Heart left ventricle (tissue), 13 donors: ENCODE results near the gene APEX1.

Experiments used
- POLR2A ChIP-seq, 2 donors: fragments of 450-650 bp; IDR thresholded peaks; one replicate each; pipeline ENCODE4 v1.6.1; 2017; ENCODE audit warnings: antibody characterized with exemption in 2 of 2, mild to moderate bottlenecking in 2 of 2, moderate library complexity in 2 of 2
- TF ChIP-seq, protein P1 (sequence below), 12 donors: fragments of 200-600 bp; sonication (generic) in 4 of 12; IDR thresholded peaks; one replicate each; pipeline versions ENCODE4 v1.5.0 to v1.8.0; 2018 to 2022; ENCODE audit warnings: antibody characterized with exemption in 12 of 12, mild to moderate bottlenecking in 5 of 12
- donor health status: ischemic (EF 13 %, LVEDD 7.1; RV severe dilation, severe dysfunction).
- donor health status: DM: no; HTN: yes; CAD: no.
- donor health status: DM: no; HTN: no; CAD: no.
- donor health status: ischemic (EF 25% LVEDD 6.9; RV normal size, moderate dysfunction).
- donor health status: ischemic (EF 25% LVEDD 5.7; RV mildly dilated, moderate dysfunction).
- donor health status: ischemic (EF 35%, LVEDD 5.7; RV mildly dilated, moderate dysfunction).
- donor health status: nonischemic (EF 11% LVEDD 7.7; RV severe dilation, severe dysfunction).
- donor health status: DM: yes; HTN: yes; CAD: no.
- donor health status: PGD.
- donor health status: ischemic (EF 29% LVEDD 5.4; RV normal size, mild dysfunction).
- donor health status: nonischemic (EF 23%, LVEDD 6.1; RV moderate dilation, normal function).

DNA sequence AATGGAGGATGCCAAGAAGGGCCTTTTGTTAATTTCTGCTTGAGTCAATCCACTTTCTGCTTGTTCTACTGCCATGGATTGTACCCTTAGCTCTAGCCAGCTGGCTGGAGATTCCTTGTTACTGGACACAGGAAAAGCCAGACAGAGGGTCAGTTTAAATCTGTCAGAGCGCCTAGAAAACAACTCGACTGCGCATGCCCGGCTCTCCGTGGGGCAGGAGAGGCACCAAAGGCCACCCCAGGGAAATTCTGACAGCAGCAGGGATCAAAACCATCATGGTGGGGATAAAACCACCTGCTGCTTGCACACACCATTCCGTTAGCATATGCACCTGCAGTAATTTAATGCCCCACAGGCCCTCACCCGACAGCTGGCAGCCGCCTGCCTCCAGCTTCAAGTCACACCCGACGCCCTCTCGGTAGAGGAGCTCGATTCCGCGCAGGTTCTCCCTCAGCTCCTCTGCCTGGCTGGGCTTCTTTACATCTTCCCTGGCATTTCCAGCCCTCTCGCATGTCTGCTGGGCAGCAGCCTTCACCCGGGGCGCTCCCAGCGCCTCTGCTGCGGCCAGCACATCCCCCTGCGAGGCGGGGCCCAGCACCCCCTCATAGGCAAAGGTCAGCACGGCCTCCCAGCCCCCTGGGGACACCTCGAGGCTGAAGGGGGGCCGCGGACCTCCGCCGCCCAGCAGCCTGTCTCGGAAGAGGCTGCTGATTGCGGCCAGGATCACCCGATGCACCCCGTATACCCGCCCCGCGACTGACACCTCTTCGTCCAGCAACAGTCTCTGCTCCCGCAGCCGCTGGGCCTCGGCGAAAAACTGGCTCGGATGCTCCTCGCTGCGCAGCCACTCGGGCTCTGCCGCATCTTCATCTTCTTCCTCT lies 20.1 kb upstream of the APEX1 start:
- TF ChIP-seq, protein P1, sequence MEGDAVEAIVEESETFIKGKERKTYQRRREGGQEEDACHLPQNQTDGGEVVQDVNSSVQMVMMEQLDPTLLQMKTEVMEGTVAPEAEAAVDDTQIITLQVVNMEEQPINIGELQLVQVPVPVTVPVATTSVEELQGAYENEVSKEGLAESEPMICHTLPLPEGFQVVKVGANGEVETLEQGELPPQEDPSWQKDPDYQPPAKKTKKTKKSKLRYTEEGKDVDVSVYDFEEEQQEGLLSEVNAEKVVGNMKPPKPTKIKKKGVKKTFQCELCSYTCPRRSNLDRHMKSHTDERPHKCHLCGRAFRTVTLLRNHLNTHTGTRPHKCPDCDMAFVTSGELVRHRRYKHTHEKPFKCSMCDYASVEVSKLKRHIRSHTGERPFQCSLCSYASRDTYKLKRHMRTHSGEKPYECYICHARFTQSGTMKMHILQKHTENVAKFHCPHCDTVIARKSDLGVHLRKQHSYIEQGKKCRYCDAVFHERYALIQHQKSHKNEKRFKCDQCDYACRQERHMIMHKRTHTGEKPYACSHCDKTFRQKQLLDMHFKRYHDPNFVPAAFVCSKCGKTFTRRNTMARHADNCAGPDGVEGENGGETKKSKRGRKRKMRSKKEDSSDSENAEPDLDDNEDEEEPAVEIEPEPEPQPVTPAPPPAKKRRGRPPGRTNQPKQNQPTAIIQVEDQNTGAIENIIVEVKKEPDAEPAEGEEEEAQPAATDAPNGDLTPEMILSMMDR (IDR thresholded peaks at IDR 0.05): no peak
- no peak for TF ChIP-seq POLR2A (IDR thresholded peaks at IDR 0.05)
